GM19438 (cell line): ENCODE results near the gene PTPRC.

Experiments used
- ATAC-seq: cut with Tn5 transposase; IDR thresholded peaks from one replicate; pipeline ENCODE4 v1.9.1; 2021; ENCODE audit warnings: low read depth; ENCODE audit not compliant: unreplicated experiment

Gene PTPRC

GRCh38 chr1:198642983-198643382, 4.1 kb downstream of the PTPRC start:
- ATAC-seq = no peak

- ATAC-seq = no peak
Measured at GRCh38 chr1:198643808-198644207, 5.0 kb downstream of the PTPRC start.

- no peak for ATAC-seq
Measured at GRCh38 chr1:198647055-198647454, 8.2 kb downstream of the PTPRC start.

GRCh38 chr1:198648592-198648991, 9.8 kb downstream of the PTPRC start:
- no peak for ATAC-seq

- ATAC-seq = no peak
Measured at GRCh38 chr1:198649232-198649967, 10.6 kb downstream of the PTPRC start.

GRCh38 chr1:198649968-198650338, 11.1 kb downstream of the PTPRC start:
- ATAC-seq = no peak

GRCh38 chr1:198650506-198650905, 11.7 kb downstream of the PTPRC start:
- no peak for ATAC-seq

- peak; percentile 46 for ATAC-seq
Measured at GRCh38 chr1:198651650-198652400, 13.0 kb downstream of the PTPRC start.

GRCh38 chr1:198653808-198654413, 15.1 kb downstream of the PTPRC start:
- ATAC-seq = no peak

- ATAC-seq = no peak
Measured at GRCh38 chr1:198655459-198656121, 16.8 kb downstream of the PTPRC start.

GRCh38 chr1:198656500-198656932, 17.7 kb downstream of the PTPRC start:
- peak; percentile 33 for ATAC-seq

GRCh38 chr1:198657550-198658064, 18.8 kb downstream of the PTPRC start:
- peak; percentile 55 for ATAC-seq

GRCh38 chr1:198660341-198661261, 21.8 kb downstream of the PTPRC start:
- ATAC-seq = peak; percentile 39

- ATAC-seq = no peak
Measured at GRCh38 chr1:198662821-198663220, 24.0 kb downstream of the PTPRC start.

- no peak for ATAC-seq
Measured at GRCh38 chr1:198664068-198664788, 25.4 kb downstream of the PTPRC start.

GRCh38 chr1:198667186-198667585, 28.3 kb downstream of the PTPRC start:
- no peak for ATAC-seq

GRCh38 chr1:198667807-198668206, 29.0 kb downstream of the PTPRC start:
- ATAC-seq = no peak

- peak; percentile 72 for ATAC-seq
Measured at GRCh38 chr1:198669023-198669698, 30.3 kb downstream of the PTPRC start.

GRCh38 chr1:198669771-198670170, 30.9 kb downstream of the PTPRC start:
- no peak for ATAC-seq
